ENCODE results near the gene IBA57.

GRCh38 chr1:228213917-228214808 lies 48.6 kb downstream of the IBA57 start:
- TF ChIP-seq CTCF (IDR thresholded peaks at IDR 0.05) (no peak), POLR2A (IDR thresholded peaks at IDR 0.05) (no peak)

Data from Peyer's patch (tissue), 4 donors.